ENCODE measurements around the gene PLK1. TPM values are rescaled to one million over a fixed set of nuclear protein-coding genes. Genes with fewer than 3 reads are reported as not detected.

PLK1 gene
- total RNA-seq, 2 experiments from 2014 or later, result 69.5 to 156 TPM

GRCh38 chr16:23692190-23692837 lies 13.6 kb downstream of the PLK1 start:
- Histone ChIP-seq H3K4me2 (ENCODE audit: low read length) (no peak overlapping the region), H3K4me3 (ENCODE audit: low read depth, low read length, poor library complexity, severe bottlenecking) (no peak overlapping the region), H3K9me3 (ENCODE audit: low read length) (no peaks in the 10 kb centered on the region), H3K79me2 (ENCODE audit: insufficient read depth, low read depth, low read length) (no peaks in the 10 kb centered on the region), H3K4me1 (ENCODE audit: insufficient read depth, low read length, poor library complexity, severe bottlenecking) (peaks cover 5% of the 10 kb centered on the region), H3K36me3 (ENCODE audit: insufficient read depth, low read length) (peaks cover 55% of the 10 kb centered on the region), H3K27ac (ENCODE audit: low read depth, low read length, poor library complexity, severe bottlenecking) (no peak overlapping the region), H2AFZ (ENCODE audit: low read length) (no peak overlapping the region), H3K9me2 (ENCODE audit: insufficient read depth, low read length) (no peaks in the 10 kb centered on the region), H4K20me1 (ENCODE audit: insufficient read depth, low read length) (no peaks in the 10 kb centered on the region)
- ChIA-PET POLR2A (no interaction called here), CTCF (ENCODE audit: unreplicated experiment) (no interaction called here)
- no peak for DNase-seq (ENCODE audit: low spot score)
- TF ChIP-seq EZH2phosphoT487 (IDR thresholded peaks at IDR 0.05; ENCODE audit: borderline replicate concordance, low read depth, low read length) (no peak), CTCF (conservative IDR thresholded peaks at IDR 0.05; ENCODE audit: low read length) (no peak)
- intact Hi-C loops (cut with micrococcal nuclease; ENCODE audit: unreplicated experiment), result no loop called here
- no TSS peak for BruUV-seq (replicated peaks)

- Histone ChIP-seq H3K27ac (ENCODE audit: low read depth, low read length, poor library complexity, severe bottlenecking) (peak overlapping the region; percentile 46), H3K4me1 (ENCODE audit: insufficient read depth, low read length, poor library complexity, severe bottlenecking) (peaks cover 12% of the 10 kb centered on the region), H3K9me3 (ENCODE audit: low read length) (no peaks in the 10 kb centered on the region), H3K4me2 (ENCODE audit: low read length) (peak overlapping the region; percentile 72), H3K36me3 (ENCODE audit: insufficient read depth, low read length) (peaks cover 35% of the 10 kb centered on the region), H2AFZ (ENCODE audit: low read length) (peak overlapping the region; percentile 30; the same call in 1 of the 2 replicates), H3K4me3 (ENCODE audit: low read depth, low read length, poor library complexity, severe bottlenecking) (peak overlapping the region; percentile 70), H3K9me2 (ENCODE audit: insufficient read depth, low read length) (no peaks in the 10 kb centered on the region), H4K20me1 (ENCODE audit: insufficient read depth, low read length) (no peaks in the 10 kb centered on the region), H3K79me2 (ENCODE audit: insufficient read depth, low read depth, low read length) (no peaks in the 10 kb centered on the region)
- POLR2A ChIA-PET, result interaction anchor here (1.3 to 1.4 kb wide), 3 partner anchors 8 to 19 kb away, joined by 3 to 5 read pairs (median 4); no protein-coding TSS in a partner anchor
- CTCF ChIA-PET (ENCODE audit: unreplicated experiment), result no interaction called here
- DNase-seq (ENCODE audit: low spot score), result no peak
- TF ChIP-seq CTCF (conservative IDR thresholded peaks at IDR 0.05; ENCODE audit: low read length) (no peak), EZH2phosphoT487 (IDR thresholded peaks at IDR 0.05; ENCODE audit: borderline replicate concordance, low read depth, low read length) (no peak)
- no TSS peak for BruUV-seq (replicated peaks)
- intact Hi-C loops (cut with micrococcal nuclease; ENCODE audit: unreplicated experiment), result no loop called here
Measured at GRCh38 chr16:23694265-23694643, 15.6 kb downstream of the PLK1 start.

- no TSS peak for BruUV-seq (replicated peaks)
- Histone ChIP-seq H3K4me3 (ENCODE audit: low read depth, low read length, poor library complexity, severe bottlenecking) (peak overlapping the region; percentile 70), H4K20me1 (ENCODE audit: insufficient read depth, low read length) (no peaks in the 10 kb centered on the region), H3K9me2 (ENCODE audit: insufficient read depth, low read length) (no peaks in the 10 kb centered on the region), H2AFZ (ENCODE audit: low read length) (peak overlapping the region; percentile 30; the same call in 1 of the 2 replicates), H3K27ac (ENCODE audit: low read depth, low read length, poor library complexity, severe bottlenecking) (peak overlapping the region; percentile 46), H3K4me1 (ENCODE audit: insufficient read depth, low read length, poor library complexity, severe bottlenecking) (peaks cover 14% of the 10 kb centered on the region), H3K36me3 (ENCODE audit: insufficient read depth, low read length) (peaks cover 30% of the 10 kb centered on the region), H3K4me2 (ENCODE audit: low read length) (peak overlapping the region; percentile 72), H3K79me2 (ENCODE audit: insufficient read depth, low read depth, low read length) (no peaks in the 10 kb centered on the region), H3K9me3 (ENCODE audit: low read length) (no peaks in the 10 kb centered on the region)
- CTCF ChIA-PET (ENCODE audit: unreplicated experiment), result no interaction called here
- POLR2A ChIA-PET, result interaction anchor here (0.6 to 1.4 kb wide), 8 partner anchors 9 to 871 kb away, joined by 3 to 5 read pairs (median 3); no protein-coding TSS in a partner anchor
- intact Hi-C loops (cut with micrococcal nuclease; ENCODE audit: unreplicated experiment), result no loop called here
- TF ChIP-seq EZH2phosphoT487 (IDR thresholded peaks at IDR 0.05; ENCODE audit: borderline replicate concordance, low read depth, low read length), result no peak
- no peak for TF ChIP-seq CTCF (conservative IDR thresholded peaks at IDR 0.05; ENCODE audit: low read length)
- DNase-seq (ENCODE audit: low spot score), result peak; percentile 86
Measured at GRCh38 chr16:23694644-23695373, 16.1 kb downstream of the PLK1 start.

All from OCI-LY7 (cell line).